Fibroblast of skin of left quadriceps (primary cell): Measurements from ENCODE around the gene BGN.

Experiments used
- DNase-seq, 2 experiments: peaks; one replicate each; pipeline ENCODE4 v3.0.0-alpha.2; 2013; ENCODE audit warnings: low read depth in 2 of 2

Gene BGN

DNA sequence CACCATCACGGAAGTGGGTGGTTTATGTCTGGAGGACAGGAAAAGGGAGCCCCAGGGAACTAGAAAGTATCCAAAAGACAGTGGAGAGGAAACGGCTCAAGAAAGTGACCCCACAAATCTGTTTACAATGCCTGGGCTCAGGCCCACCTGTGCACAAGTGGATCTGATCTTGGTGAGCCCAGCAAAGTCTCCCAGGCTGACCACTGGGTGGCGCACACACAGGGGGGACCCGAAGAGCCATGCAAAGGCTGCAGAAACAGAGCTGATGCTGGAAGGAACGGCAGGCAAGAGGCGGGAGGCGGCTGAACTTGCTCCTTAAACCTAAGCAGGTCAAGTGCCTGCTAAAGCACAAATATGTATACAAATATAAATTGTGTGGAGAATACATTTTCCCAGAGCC lies 34.0 kb upstream of the BGN start:
- no peak for DNase-seq

DNA sequence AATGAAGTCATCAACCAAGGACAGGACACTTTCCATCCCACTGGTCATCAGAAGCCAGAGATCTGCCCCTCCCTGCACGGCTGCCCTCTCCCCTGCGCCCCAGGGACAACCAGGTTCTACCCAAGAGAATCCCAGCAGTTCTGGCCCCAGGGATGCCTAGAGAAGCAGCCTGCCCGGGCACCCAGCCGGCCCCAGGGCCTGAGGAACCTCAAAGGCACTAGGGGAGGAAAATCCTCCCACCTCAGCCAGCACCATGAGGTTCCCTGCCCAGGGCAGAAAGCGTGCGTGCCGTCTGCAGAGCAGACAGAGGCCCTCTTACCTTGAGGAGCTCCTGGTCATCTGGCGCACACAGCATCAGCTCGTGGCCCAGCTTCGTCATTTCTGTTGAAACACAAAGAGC lies 32.5 kb upstream of the BGN start:
- no peak for DNase-seq

DNA sequence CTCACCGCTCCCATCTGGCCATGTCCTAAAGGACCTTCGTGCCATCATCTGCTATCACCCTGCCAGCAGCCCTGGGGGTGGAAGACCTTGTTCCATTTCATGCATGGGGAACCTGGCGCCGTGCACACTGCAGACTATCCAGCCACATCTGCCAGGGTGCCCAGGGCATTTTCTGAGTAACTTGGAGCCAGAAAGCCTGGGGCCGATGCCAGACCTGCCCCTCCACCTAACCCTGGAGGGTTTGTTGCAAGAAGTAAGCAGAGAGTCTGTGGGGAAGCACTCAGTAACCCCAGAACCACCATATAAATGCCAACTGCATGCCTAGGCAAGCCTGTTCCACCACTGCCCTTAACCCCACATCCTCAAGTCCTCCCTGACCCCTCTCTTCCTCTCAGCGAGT lies 31.7 kb upstream of the BGN start:
- no peak for DNase-seq

DNA sequence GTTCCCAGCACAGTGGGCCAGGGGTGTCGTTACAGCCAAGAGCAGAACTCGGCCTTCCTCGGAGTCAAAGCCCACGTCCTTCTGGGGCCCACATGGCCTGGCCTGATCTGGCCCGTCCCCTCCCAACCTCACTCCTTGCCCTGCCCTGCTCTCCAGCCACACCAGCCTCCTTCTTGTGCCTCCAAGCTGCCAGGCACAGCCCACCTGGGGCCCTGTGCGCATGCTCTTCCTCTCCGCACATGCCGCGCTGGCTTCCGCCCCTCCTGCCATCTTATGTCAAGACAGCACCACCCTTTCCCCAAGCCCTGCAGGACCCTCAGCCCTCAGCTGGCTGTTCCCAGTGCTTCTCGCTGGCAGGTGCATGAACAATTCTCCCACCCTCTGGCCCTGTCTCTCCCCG lies 31.2 kb upstream of the BGN start:
- DNase-seq, result no peak

DNA sequence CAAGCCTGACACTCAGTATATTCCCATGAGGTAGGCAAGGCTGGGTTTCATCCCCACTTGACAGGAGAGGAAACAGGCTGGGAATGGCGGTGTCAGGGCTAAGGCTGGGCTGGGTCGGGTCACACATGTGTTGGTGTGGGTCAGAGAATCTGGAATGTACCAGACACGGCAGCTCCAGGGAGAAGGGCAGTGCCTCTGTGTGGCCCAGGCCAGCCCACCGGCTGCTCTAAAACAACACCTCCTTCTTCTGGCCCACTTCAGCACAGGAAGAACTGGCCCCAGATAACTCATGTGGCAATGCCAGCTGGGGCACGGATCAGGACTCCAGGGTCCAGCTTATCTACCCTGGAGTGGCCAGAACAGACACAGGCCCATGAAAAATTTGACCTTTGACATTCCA lies 30.7 kb upstream of the BGN start:
- no peak for DNase-seq

DNA sequence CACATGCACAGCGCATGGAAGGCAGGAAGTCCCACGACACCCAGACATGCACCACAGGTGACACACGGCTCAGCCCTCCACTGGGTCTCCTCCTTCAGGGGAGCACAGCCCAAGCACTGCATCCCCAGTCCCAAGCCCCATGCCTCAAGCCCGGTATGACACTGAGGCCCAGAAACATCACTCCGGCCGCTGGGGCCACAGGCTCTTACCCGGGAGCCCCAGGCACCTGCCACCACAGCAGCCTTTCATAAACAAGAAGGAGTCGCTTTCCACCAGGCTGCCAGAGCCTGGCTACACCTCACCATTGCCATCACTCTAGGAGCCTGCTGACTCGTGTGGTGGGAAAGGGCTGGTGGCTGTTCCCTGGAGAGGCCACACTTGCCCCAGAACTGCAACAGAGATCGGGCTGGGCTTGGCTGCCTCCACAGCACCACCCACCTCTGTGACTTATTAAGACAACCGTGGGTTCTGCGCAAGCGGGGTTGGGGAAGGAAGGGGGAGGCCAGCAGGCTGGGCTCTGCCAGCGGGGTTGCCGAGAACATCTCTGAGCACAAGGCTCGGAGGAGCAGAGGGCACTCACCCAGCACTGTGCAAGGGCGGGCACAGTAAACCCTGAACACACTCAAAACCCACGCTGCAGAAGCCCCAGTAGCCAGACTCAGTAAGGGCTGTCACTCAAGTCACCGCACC lies 28.9 kb upstream of the BGN start:
- DNase-seq, result no peak

DNA sequence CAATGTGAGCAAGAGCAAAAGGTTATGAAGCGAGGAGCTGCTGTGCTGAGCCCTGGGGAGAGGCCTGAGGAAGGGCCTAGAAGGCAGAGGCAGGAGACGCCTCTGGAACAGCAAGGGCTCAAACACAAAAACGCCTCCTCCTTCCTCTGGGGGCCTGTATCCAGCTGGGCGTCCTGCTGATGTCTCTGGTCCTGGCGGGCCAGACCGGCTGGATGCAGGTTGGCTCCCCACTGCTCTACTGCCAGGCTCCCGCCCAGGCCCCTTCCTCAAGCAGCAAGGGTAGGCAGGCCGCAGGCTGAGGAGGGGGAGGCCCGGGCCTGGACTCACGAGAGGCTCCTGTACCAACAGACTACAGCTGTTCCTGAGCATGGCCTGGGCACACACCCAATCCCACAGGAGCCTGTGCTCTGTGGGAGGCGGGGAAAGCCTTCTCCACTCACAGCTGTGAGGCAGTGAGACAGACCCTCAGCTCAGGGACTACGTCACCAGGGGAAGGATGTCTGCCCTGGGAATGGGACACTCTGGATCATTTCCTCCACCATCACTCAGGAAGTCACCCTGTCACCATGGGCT lies 26.7 kb upstream of the BGN start:
- DNase-seq, result no peak

DNA sequence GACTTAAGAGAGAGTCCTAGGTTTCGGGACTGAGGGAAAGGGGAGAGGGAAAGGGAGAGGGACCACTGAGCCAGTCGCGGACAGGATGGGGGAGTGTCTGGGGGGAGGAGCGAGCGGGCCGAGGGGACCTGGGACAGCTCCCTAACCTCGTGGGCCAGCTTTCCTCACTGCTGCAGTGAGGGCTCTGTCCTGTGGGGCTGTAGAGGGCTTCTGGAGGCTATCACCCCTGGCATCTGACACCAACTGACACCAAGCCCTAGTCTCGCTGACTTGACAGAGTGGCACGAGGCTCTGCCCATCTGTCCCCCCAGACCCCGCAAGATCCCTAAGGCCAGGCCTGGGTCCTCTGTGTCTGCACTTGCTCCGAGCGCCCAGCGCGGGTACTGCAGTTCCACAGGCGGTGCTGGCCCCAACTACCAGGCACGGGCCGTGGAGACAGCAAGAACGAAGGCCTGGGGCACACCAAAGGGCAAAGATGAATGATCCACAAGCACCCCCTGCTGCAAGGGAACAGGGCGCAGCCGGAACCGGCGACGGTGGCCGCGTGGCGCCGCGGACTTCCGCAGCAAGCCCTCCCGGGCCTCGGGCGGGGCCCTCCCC lies 24.9 kb upstream of the BGN start:
- no peak for DNase-seq

DNA sequence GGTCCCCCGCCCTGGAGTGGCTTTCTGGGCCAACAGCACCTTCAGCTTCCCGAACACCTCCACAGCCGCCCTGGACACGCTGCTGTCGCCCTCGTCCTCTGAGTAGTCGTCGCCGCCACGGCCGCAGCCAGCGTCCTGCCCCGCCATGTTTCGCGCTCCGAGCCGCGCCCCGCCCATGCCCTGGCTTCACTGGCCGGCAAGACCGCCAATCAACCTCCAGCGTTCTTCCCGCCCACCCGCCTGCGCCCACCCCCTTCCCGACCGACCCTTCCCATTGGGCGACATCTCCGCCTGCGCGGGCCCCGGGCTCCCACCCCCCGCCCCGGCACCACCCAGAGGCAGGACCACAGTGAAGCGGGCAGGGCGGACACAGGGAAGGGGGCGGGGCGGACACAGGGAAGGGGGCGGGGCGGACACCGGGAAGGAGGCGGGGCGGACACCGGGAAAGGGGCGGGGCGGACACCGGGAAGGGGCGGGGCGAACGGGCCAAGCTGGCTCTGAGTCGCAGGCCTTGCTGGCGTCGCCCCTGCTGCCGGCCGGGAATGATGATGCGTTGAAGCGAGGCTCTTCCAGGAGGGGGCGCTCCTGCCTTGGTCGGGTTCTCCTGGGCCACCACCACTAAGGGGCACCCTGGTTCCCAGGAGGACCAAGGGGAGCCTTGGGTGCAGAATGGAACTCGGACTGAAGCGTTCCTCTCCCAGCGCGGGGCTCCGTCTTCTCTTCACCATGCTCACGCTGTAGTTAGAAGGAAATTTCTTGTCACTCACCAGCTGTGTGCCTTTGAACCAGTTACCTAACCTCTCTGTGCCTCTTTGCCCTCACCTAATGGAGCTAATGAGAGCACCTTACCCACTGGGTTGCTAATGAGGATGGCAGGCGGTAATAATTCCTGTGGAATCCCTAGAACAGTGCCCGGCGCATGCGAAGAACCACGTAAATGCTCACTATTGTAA lies 24.1 kb upstream of the BGN start, which contains the start of gene HAUS7:
Gene HAUS7 (minus strand): TSS at position 166 of the 953 bp plus-strand sequence. CDS start 19 bp downstream, at position 147.
- peak; percentile 79 to 80 for DNase-seq

DNA sequence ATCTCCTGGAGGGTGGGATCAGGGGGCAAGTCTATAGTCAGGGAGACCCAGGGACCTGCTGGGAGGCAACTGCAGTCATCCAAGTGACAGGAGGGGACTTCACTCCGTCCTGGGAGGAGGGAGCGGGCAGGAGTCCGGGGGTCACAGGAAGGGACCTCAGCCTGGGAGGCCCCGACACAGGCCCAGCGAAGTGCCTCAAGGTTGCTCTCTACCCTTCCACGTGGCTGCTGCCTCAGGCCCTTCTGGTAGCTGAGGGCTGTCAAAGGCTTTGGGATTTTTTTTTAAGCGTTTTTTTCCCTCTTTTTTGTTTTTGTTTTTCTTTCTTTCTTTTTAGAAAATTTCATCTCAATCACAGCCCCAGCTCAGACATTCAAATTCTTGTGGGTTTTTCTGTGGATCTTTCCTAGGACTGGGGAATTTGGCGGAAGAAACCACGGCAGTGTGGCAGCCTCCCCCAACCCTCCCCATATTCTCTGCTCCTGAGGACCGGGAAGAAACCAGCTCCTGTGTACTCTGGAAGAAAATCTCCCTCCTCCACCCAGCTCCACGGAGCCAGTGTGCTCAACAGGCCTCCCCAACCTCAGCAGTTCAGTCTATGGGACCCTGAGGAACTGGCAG lies 23.0 kb upstream of the BGN start:
- DNase-seq, result no peak

DNA sequence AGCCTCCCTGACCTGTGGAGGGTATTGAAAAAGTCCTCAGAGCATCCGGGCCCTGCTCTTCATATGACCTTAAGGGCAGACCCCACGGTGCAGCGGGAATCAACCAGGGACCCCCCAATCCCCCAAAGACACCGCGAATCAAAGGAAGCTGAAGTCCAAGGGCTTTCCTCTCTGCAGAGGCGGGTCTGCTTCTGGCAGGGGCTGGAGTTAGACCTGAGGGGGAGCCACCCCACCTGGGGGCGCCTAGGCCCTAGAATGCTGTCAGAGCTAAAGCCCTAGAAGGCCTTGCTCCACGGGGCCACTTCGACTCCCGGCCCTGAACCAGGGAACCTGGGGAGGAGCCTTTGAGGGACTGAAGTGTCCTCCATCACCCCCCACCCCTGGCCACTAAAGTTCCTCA lies 21.7 kb upstream of the BGN start:
- no peak for DNase-seq

DNA sequence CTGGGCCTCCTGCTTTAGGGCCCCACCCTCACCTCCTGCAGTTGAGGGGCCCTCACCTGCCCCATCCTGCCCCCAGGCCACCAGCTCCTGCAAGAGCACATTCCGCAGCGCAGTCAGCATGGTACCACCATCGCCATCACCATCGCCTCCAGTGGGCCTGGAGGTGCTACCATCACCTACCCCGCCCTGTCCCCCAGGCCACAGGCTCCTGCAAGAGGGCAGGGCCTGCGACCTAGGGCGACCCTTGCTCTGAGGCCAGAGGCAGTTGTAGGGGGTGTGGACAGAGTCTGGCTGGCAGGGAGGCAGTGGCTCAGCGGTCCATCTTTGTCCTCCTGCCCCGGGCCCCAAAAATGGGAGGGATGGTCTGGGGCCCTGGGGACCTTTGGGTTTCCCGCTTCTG lies 20.5 kb upstream of the BGN start:
- DNase-seq, result no peak

DNA sequence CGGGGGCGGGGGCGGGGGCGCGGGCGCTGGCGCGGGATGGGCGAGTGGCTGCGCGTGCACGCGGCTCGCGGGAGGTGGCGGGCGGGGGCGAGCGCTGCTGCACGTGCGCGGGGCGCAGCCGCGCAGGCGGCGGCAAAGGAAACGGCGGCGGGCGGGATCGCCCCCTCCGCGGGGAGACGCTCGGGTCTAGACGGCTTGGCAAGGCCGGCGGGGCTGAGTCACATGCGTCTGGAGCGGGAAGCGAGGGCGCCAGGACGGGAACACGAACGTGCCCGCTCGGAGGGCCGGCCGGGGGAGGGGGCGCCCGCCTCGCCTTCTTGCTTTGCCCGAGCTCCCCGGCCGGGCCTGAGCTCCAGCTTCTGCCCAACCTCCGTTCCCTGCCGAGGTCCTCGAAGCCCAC lies 20.1 kb upstream of the BGN start:
- DNase-seq, result no peak

DNA sequence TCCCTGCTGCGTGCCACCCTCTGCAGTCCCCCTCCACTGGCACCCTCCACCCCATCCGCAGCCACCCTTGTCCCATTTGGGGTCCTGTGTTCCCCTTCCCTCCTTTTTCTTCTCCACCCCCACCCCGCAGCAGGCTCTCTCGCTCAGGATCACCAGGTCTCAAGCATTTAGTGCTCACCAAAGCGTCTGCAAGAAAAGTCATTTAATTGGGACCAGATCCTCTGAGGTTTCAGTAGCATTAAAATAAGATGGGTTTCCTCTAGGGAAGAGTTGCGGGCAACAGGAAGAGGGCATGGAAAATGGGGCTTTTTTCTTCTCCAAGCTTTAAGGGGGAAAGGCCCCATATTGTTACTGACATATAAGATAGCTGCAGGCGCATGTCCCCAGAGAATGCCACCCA lies 19.5 kb upstream of the BGN start:
- no peak for DNase-seq

DNA sequence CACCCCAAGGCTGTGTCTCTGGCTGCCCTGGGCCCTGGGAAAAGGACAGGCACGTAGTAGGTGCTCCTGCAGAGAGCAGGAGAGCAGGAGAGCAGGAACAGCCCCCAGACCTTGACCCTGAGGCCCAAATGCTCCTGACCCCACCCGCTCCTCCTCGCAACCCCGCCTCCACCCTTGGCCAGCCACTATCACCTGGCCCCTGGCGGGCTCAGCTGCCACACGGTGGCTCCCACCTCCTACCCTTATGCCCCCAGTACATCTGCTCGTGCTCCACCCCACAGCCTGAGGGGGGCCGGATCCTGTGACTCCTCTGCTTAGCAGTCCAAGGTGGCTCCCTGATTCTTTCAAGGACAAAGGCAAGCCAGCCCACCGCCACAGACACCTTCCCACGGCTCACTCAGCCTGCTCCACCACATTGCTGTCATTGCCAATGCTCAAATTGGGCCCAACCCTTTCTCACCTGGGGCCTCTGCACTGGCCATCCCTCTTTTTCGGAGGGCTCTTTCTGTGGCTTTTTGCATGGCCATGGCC lies 19.0 kb upstream of the BGN start:
- DNase-seq, result no peak

DNA sequence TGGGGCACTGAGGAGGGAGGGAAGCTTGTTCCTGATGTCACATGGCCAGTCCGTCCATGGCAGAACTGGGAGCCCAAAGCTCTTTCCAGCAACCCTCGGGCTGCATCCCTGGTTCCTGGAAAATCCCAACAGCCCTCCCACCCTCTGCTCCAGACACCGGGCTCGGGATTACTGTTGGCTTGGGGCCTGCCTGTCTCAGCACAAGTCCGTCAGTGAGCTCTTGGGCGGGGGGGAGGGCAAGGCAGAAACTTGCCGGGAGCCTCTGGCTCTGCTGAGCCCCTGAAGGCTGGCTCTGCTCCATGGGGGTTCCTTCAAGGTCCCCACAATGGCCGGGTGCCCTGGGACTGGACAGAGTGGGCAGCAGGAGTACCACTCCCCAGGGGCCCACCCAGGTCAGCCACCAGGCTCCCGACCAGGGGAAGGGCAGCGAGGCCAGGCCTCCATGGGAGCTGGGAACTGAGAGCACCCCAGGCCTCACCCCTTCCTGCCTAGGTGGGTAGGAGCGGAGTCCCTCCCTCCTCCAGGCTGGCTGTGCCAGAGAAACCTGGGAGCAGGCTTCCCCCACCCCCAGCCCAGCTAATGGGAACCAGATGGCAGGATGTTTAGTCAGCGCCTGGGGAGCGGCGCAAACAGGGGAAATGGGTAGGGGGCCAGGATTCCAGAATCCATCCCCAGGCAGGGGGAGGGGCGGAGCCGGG lies 18.0 kb upstream of the BGN start:
- DNase-seq, result peak in 1 of 2 experiments; percentile 74

DNA sequence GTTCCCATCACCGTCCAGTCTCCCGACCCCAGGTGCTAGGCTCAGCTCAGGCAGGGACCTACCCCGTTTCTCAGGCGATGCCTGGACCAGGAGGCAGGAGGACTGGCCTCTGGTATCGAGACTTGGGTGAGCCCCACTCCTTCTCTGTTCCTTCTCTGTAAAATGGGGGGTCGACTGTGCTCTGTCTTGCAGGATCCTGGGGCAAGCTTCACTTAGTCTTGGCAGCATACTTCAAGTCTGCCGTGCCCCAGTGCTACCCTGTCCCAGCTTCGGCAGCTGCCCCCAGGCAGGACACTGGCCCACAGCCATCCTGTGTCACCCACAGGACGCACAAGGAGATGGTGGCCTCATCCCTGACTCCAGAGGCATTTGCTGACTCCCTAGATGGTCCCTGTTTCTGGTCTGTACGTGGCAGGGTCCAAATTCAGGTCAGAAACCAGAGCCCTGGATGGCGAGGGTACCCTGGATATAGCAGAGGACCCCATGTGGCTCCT lies 17.4 kb upstream of the BGN start:
- DNase-seq, result no peak

DNA sequence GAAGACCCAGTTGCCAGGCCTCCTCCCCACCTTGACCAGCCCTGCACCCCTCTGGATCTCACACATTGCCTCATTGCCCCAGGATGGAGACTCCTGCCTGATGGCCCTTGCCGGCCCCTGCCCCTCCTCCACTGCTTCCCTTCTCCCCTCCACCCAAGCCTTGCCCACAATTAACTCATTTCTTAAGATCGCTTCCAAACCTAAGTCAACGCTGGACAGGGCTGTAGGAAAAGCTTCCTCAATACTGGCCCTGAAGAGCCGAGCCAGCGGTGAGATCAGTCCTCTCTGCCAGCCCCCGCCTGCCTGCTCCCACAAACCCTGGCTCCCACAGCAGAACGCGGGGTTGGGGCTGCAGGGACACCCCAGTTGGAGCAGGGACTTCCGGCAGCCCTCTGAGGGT lies 16.9 kb upstream of the BGN start:
- DNase-seq, result no peak

DNA sequence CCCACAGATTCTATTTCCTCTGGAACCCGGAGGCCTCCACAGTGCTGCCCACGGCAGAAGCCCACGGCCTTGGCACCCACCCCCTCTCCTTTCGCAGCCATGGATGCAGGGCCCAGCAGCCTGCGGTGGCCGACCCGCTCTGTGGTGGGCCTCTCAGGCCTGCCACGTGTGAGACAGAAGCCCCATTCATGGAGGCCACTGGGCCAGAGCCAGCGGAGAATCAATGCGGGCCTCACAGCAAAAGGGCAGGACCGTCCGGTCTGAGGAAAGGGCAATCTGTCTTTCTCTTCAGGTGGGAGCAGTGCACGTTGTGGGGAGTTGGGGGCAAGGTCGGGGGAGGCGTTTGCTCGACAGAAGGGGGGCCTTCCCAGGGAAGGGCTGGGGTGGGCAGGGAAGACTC lies 16.0 kb upstream of the BGN start:
- DNase-seq, result no peak

DNA sequence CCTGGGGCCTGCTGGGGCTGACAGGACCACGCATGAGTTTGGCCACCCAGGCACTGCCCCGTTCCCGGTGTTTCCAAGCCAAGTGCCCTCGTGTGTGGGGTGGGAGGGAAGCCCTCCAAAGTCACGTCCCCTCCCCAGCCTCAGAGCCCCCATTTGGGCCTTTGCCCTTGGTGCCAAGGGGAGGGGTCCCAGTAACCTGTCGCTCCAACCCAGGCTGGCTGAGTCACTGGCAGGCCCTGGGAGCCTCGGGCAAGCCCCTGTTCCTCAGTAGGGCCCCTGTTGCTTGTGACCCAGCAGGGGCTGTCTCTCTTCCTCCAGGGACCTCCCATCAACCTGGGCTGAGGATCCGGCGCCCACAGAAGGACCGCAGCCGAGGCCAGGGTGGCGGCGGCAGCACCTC lies 13.7 kb upstream of the BGN start:
- no peak for DNase-seq
